Effector memory CD8-positive, alpha-beta T cell (primary cell): ENCODE data around the gene KLF7.
"Not testable (repeated sequence)": the region's sequence is repeated elsewhere in the genome, so short reads cannot be mapped to it uniquely, and the experiment has no call there.

ENCODE experiments used
- ATAC-seq: fragments of 150-1000 bp; cut with Tn5 transposase; replicated peaks from 2 replicates; pipeline ENCODE4 v1.10.0; 2021; ENCODE audit warnings: mild to moderate bottlenecking, moderate library complexity
- DNase-seq, 3 experiments: peaks; one replicate each; pipeline ENCODE4 v3.0.0; 2021
- H3K27ac Mint-ChIP-seq, 2 donors: one replicate each; pipeline ENCODE4 v1.8.0; 2022; ENCODE audit warnings: mild to moderate bottlenecking in 2 of 2, mixed read lengths in 2 of 2, moderate library complexity in 2 of 2
- H3K27me3 Mint-ChIP-seq, 2 donors: one replicate each; pipeline ENCODE4 v1.8.0; 2022; ENCODE audit warnings: mixed read lengths in 2 of 2
- H3K36me3 Mint-ChIP-seq: one replicate; pipeline ENCODE4 v1.8.0; 2022; ENCODE audit warnings: mild to moderate bottlenecking, moderate library complexity, mixed read lengths; ENCODE audit not compliant: insufficient read depth
- H3K4me1 Mint-ChIP-seq, 2 donors: one replicate each; pipeline ENCODE4 v1.8.0; 2022; ENCODE audit warnings: low read depth in 2 of 2, mixed read lengths in 2 of 2
- H3K4me3 Mint-ChIP-seq, 2 donors: one replicate each; pipeline ENCODE4 v1.8.0; 2022; ENCODE audit warnings: mild to moderate bottlenecking in 2 of 2, mixed read lengths in 2 of 2, moderate library complexity in 2 of 2
- H3K9me3 Mint-ChIP-seq, 2 donors: one replicate each; pipeline ENCODE4 v1.8.0; 2022; ENCODE audit warnings: mixed read lengths in 2 of 2

Gene KLF7

DNA sequence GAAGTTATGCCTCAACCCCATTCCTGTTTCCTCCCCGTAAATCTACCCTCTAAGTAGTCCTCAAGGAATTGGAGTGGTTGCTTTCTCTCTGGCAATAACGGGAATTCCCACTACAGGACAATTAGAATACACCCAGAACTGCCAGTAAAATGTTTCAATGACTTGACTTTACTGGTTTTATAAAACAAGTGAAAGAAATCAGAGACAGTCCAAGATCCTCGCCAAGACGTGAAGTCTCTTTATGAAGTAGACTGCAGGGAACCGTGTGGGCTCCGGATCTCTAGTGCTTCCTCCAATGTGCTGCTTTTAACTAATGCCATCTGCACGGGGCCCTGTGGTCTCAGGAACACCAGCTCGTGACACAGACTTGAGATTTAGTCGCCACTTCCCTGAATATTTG, 125.1 kb downstream of the KLF7 start:
- H3K4me3 Mint-ChIP-seq: no peak overlapping the region
- H3K4me1 Mint-ChIP-seq: no peaks in the 10 kb centered on the region
- no peaks in the 10 kb centered on the region for H3K9me3 Mint-ChIP-seq
- H3K27me3 Mint-ChIP-seq: peaks cover 20 to 36% of the 10 kb centered on the region in 2 donors
- ATAC-seq (no peak), DNase-seq (no peak)
- peaks cover 5% of the 10 kb centered on the region for H3K36me3 Mint-ChIP-seq
- no peak overlapping the region for H3K27ac Mint-ChIP-seq

DNA sequence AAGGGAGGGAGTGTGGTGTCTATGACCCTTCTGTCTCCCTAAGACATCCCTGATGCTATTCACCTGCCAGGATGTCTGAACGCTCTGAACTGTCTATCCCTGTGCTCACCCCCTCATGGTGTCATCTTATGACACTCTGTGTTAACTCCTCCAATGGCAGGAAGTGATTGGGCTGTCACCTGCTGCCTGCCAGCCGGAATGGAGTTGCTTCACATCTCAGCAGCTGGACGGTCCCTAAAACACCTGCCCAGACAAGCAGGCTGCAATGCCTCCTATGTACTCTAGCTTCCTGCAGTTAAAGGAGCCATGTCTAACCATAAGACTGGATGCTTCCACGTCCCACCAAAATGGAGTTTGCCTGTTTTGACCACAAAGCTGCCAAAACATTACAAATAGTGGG, 126.5 kb downstream of the KLF7 start:
- DNase-seq: no peak
- H3K4me1 Mint-ChIP-seq: no peaks in the 10 kb centered on the region
- ATAC-seq: no peak
- H3K9me3 Mint-ChIP-seq: no peaks in the 10 kb centered on the region
- peaks cover 20 to 36% of the 10 kb centered on the region in 2 donors for H3K27me3 Mint-ChIP-seq
- H3K36me3 Mint-ChIP-seq: peaks cover 5% of the 10 kb centered on the region
- H3K4me3 Mint-ChIP-seq: no peak overlapping the region
- H3K27ac Mint-ChIP-seq: no peak overlapping the region

DNA sequence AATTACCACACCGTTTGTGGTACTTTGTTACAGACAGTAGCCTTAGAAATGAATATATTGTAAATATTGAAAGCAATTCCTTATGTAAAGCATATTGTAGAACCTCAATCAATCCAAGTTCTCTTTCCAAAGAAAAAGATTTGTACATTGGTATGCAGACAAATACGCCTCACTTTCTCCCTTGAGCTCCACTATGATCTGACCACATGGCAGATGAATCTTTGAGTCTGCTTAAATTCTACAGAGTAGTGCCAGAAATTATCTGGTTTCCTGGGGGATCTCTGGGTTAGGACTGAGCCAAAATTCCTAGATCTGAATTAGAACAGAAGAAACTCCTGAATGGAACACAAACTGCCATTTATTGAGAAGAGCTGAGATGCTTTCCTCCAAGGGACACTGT, 127.4 kb downstream of the KLF7 start:
- H3K4me3 Mint-ChIP-seq: no peak overlapping the region

DNA sequence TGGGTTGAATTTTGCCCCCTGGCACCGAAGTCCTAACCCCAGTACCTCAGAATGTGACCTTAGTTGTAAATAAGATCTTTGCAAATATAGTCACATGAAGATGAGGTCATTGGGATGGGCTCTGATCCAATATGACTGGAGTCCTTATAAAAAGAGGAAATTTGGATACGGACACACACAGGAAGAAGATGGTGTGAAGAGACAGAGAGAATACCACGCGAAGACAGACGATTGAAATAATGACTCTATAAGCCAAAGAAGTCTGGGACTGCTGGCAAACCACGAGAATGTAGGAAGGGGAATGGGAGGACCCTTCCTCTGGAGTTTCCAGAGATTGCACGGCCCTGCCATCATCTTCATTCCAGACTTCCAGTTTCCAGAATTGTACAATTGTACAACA, 127.9 kb downstream of the KLF7 start:
- DNase-seq: no peak
- no peak overlapping the region for H3K4me3 Mint-ChIP-seq
- no peaks in the 10 kb centered on the region for H3K4me1 Mint-ChIP-seq
- peaks cover 20 to 31% of the 10 kb centered on the region in 2 donors for H3K27me3 Mint-ChIP-seq
- H3K36me3 Mint-ChIP-seq: peaks cover 5% of the 10 kb centered on the region
- peaks cover 0 to 7% of the 10 kb centered on the region in 2 donors for H3K9me3 Mint-ChIP-seq
- no peak for ATAC-seq
- no peak overlapping the region for H3K27ac Mint-ChIP-seq

More for the DNA sequence above, 127.4 kb downstream of the KLF7 start:
- peaks cover 5% of the 10 kb centered on the region for H3K36me3 Mint-ChIP-seq
- H3K27ac Mint-ChIP-seq: no peak overlapping the region
- H3K4me1 Mint-ChIP-seq: no peaks in the 10 kb centered on the region
- peaks cover 0 to 3% of the 10 kb centered on the region in 2 donors for H3K9me3 Mint-ChIP-seq
- peaks cover 20 to 35% of the 10 kb centered on the region in 2 donors for H3K27me3 Mint-ChIP-seq
- DNase-seq (no peak), ATAC-seq (no peak)

DNA sequence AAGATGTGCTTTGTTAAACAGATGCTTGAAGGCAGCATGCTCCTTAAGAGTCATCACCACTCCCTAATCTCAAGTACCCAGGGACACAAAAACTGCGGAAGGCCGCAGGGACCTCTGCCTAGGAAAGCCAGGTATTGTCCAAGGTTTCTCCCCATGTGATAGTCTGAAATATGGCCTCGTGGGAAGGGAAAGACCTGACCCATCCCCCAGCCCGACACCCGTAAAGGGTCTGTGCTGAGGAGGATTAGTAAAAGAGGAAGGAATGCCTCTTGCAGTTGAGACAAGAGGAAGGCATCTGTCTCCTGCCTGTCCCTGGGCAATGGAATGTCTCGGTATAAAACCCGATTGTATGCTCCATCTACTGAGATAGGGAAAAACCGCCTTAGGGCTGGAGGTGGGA, 128.7 kb downstream of the KLF7 start:
- H3K27ac Mint-ChIP-seq, DNase-seq, ATAC-seq, H3K4me3 Mint-ChIP-seq, H3K9me3 Mint-ChIP-seq, H3K36me3 Mint-ChIP-seq, H3K4me1 Mint-ChIP-seq: not testable (repeated sequence)
- H3K27me3 Mint-ChIP-seq: peaks cover 14 to 29% of the 10 kb centered on the region in 2 donors

DNA sequence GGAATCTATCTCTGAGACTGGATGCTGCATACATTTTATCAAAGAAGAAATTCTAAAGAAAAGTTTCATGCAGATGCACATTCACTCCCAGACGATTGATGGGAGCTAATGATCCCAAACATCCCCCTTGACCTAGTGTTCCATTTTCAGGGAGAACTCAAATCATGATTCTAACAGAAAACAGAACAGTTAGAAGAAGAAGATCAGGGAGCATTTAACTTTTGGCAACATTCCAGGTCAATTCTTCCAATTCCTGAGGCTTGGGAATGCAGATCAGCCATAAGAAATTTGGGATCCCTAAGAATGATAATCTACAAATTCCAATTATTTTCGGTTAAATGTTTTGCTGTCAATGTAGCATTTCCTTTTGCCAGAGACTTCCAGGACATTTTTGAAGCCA, 129.9 kb downstream of the KLF7 start:
- H3K9me3 Mint-ChIP-seq: peaks cover 0 to 8% of the 10 kb centered on the region in 2 donors
- H3K27me3 Mint-ChIP-seq: peaks cover 5 to 20% of the 10 kb centered on the region in 2 donors
- H3K4me1 Mint-ChIP-seq: no peaks in the 10 kb centered on the region
- no peak overlapping the region for H3K27ac Mint-ChIP-seq
- no peak overlapping the region for H3K4me3 Mint-ChIP-seq
- H3K36me3 Mint-ChIP-seq: peaks cover 5% of the 10 kb centered on the region
- ATAC-seq: no peak
- no peak for DNase-seq

DNA sequence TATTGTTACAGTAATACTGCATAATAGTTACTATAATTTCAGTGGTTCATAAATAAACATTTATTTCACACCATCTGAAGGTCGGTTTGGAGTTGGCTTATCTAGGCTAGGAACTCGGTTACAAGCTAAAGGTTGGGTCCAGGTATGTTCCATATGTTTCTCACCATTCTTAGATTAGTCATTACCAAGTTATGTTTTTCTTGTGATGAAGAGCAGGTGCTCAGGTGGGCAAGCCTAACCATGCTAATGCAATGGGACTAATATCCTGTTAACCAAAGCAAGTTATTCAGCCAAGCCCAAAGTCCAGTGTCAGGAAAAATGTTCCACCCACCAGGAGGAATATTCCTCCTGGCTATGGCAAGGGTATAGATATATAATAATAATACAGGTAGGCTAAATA, 133.3 kb downstream of the KLF7 start:
- DNase-seq: no peak

More for the DNA sequence above, 133.3 kb downstream of the KLF7 start:
- peaks cover 0 to 7% of the 10 kb centered on the region in 2 donors for H3K27me3 Mint-ChIP-seq
- peaks cover 0 to 8% of the 10 kb centered on the region in 2 donors for H3K9me3 Mint-ChIP-seq
- no peaks in the 10 kb centered on the region for H3K4me1 Mint-ChIP-seq
- no peak for ATAC-seq
- H3K36me3 Mint-ChIP-seq: no peaks in the 10 kb centered on the region
- H3K27ac Mint-ChIP-seq: no peak overlapping the region
- H3K4me3 Mint-ChIP-seq: no peak overlapping the region
